Lower leg skin (tissue), 4 donors: ENCODE results near the gene P2RX4. TPM values are rescaled to one million over a fixed set of nuclear protein-coding genes. Genes with fewer than 3 reads are reported as not detected.
"Not testable (repeated sequence)": the region's sequence is repeated elsewhere in the genome, so short reads cannot be mapped to it uniquely, and the experiment has no call there.

Source experiments
- DNase-seq, 2 donors: peaks; one replicate each; pipeline ENCODE4 v3.0.0-alpha.2; 2019; ENCODE audit warnings: low spot score in 2 of 2
- H3K4me3 ChIP-seq: fragments of 200-600 bp; sonication (generic); 2 replicates; pipeline ENCODE4 v1.5.1; 2017; ENCODE audit warnings: mild to moderate bottlenecking, low read depth; ENCODE audit not compliant: poor library complexity, severe bottlenecking
- CTCF ChIP-seq, 3 donors: fragments of 450-650 bp; IDR thresholded peaks; one replicate each; pipeline ENCODE4 v1.5.1; 2016; ENCODE audit warnings: antibody characterized with exemption in 3 of 3, mild to moderate bottlenecking in 3 of 3, moderate library complexity in 2 of 3
- POLR2A ChIP-seq, 2 donors: fragments of 450-650 bp; IDR thresholded peaks; one replicate each; pipeline ENCODE4 v1.6.1; 2016 to 2017; ENCODE audit warnings: antibody characterized with exemption in 2 of 2, mild to moderate bottlenecking in 1 of 2, moderate library complexity in 1 of 2
- WGBS, 2 donors: methylation state at CpG; one replicate each; pipeline ENCODE4 v1.1.5; 2018; 5-methylcytosine and 5-hydroxymethylcytosine counted together
- intact Hi-C: fragments of 100-400 bp; cut with DNase I; formaldehyde crosslinking; loops from one replicate; pipeline ENCODE4 v1.15.0; 2023; ENCODE audit warnings: low total_unique reads
- total RNA-seq, 4 donors: library from RNA; depleted of rRNA; stranded (reverse); fragments of >200 nt; gene quantifications; one replicate each; pipeline ENCODE4 v1.1.0, GENCODE V29; 2016

The P2RX4 gene
- total RNA-seq, 4 donors from 2014 or later: 19.4 to 38.0 (median 24.2) TPM

- no peak for DNase-seq
- no peak for TF ChIP-seq POLR2A (IDR thresholded peaks at IDR 0.05)
- no peak for TF ChIP-seq CTCF (IDR thresholded peaks at IDR 0.05)
- 92 to 96% methylated on average over 31 to 34 of the region's 35 CpGs for WGBS, 2 donors
- no peak overlapping the region for H3K4me3 ChIP-seq
- intact Hi-C loops: no loop called here
These were observed 64.3 kb downstream of the P2RX4 start for GRCh38 chr12:121274036-121274763.

- intact Hi-C loops: no loop called here
- no peak overlapping the region for H3K4me3 ChIP-seq
- 84 to 94% methylated on average over 6 of the region's 6 CpGs for WGBS, 2 donors
- no peak for TF ChIP-seq CTCF (IDR thresholded peaks at IDR 0.05)
- TF ChIP-seq POLR2A (IDR thresholded peaks at IDR 0.05): no peak
- no peak for DNase-seq
These were observed 67.4 kb downstream of the P2RX4 start for GRCh38 chr12:121277374-121277759.

GRCh38 chr12:121278169-121279070 is 68.5 kb downstream of the P2RX4 start:
- H3K4me3 ChIP-seq: no peak overlapping the region
- intact Hi-C loops: no loop called here
- TF ChIP-seq CTCF (IDR thresholded peaks at IDR 0.05) (no peak), POLR2A (IDR thresholded peaks at IDR 0.05) (no peak)
- DNase-seq: peak in 1 of 2 donors; percentile 46
- 88 to 92% methylated on average over 15 of the region's 15 CpGs for WGBS, 2 donors

- WGBS, 2 donors: 69 to 83% methylated on average over 13 of the region's 13 CpGs
- TF ChIP-seq POLR2A (IDR thresholded peaks at IDR 0.05) (no peak), CTCF (IDR thresholded peaks at IDR 0.05) (no peak)
- intact Hi-C loops: no loop called here
- no peak overlapping the region for H3K4me3 ChIP-seq
- no peak for DNase-seq
These were observed 69.1 kb downstream of the P2RX4 start for GRCh38 chr12:121279071-121279375.

GRCh38 chr12:121279507-121279915 is 69.6 kb downstream of the P2RX4 start:
- no peak for TF ChIP-seq CTCF (IDR thresholded peaks at IDR 0.05)
- TF ChIP-seq POLR2A (IDR thresholded peaks at IDR 0.05): no peak
- intact Hi-C loops: no loop called here
- WGBS, 2 donors: 54% methylated on average over 9 to 10 of the region's 10 CpGs
- DNase-seq: peak in 1 of 2 donors; percentile 89
- no peak overlapping the region for H3K4me3 ChIP-seq

- DNase-seq, H3K4me3 ChIP-seq, intact Hi-C loops: not testable (repeated sequence)
- WGBS, 2 donors: 81 to 86% methylated on average over 11 of the region's 11 CpGs
These were observed 70.6 kb downstream of the P2RX4 start for GRCh38 chr12:121280531-121280930.

GRCh38 chr12:121281116-121281515 is 71.2 kb downstream of the P2RX4 start:
- DNase-seq, intact Hi-C loops, H3K4me3 ChIP-seq: not testable (repeated sequence)
- WGBS, 2 donors: 89% methylated on average over 14 of the region's 14 CpGs
